ENCODE measurements around the gene RAB2B. TPM values are rescaled to one million over a fixed set of nuclear protein-coding genes. Genes with fewer than 3 reads are reported as not detected.

The RAB2B gene
- 10 to 100 TPM; 33.7 to 42.8 (median 39.3) TPM for polyA plus RNA-seq (ENCODE audit: insufficient read length in 4 of 4)

GRCh38 chr14:21476925-21477681 is at the start of gene RAB2B, which contains the start of gene TOX4:
Gene RAB2B, minus strand, starts transcription at chr14:21476959. Its CDS starts 87 bp downstream, at chr14:21476872.
Gene TOX4, plus strand, starts transcription at chr14:21477195. Its CDS starts 84 bp downstream, at chr14:21477279.
- DNase-seq (ENCODE audit: low read depth in 4 of 4, low spot score in 3 of 4): peak; percentile 93 to 99 (median 98)

GRCh38 chr14:21525962-21526671 is 49.4 kb upstream of the RAB2B start, which contains the start of gene SALL2:
Gene SALL2, minus strand, starts transcription at chr14:21526346. Its CDS starts 219 bp downstream, at chr14:21526127.
- DNase-seq (ENCODE audit: low read depth in 4 of 4, low spot score in 3 of 4): peak; percentile 77 to 88 (median 82)

- DNase-seq (ENCODE audit: low read depth in 4 of 4, low spot score in 3 of 4): peak in 1 of 4 donors; percentile 26
These were observed 48.8 kb upstream of the RAB2B start for GRCh38 chr14:21525571-21525961.

- DNase-seq (ENCODE audit: low read depth in 4 of 4, low spot score in 3 of 4): no peak
These were observed 48.1 kb upstream of the RAB2B start for GRCh38 chr14:21524575-21525490.

- DNase-seq (ENCODE audit: low read depth in 4 of 4, low spot score in 3 of 4): no peak
These were observed 46.4 kb upstream of the RAB2B start for GRCh38 chr14:21523203-21523602.

GRCh38 chr14:21521501-21521900 is 44.7 kb upstream of the RAB2B start:
- DNase-seq (ENCODE audit: low read depth in 4 of 4, low spot score in 3 of 4): no peak

GRCh38 chr14:21520767-21521166 is 44.0 kb upstream of the RAB2B start:
- no peak for DNase-seq (ENCODE audit: low read depth in 4 of 4, low spot score in 3 of 4)

- no peak for DNase-seq (ENCODE audit: low read depth in 4 of 4, low spot score in 3 of 4)
These were observed 42.0 kb upstream of the RAB2B start for GRCh38 chr14:21518725-21519124.

- DNase-seq (ENCODE audit: low read depth in 4 of 4, low spot score in 3 of 4): no peak
These were observed 37.6 kb upstream of the RAB2B start for GRCh38 chr14:21514341-21514740.

GRCh38 chr14:21510735-21511657 is 34.2 kb upstream of the RAB2B start, which contains the start of gene METTL3:
Gene METTL3, minus strand, starts transcription at chr14:21511340. Its CDS starts 117 bp downstream, at chr14:21511223.
- DNase-seq (ENCODE audit: low read depth in 4 of 4, low spot score in 3 of 4): peak; percentile 91 to 99 (median 98)

GRCh38 chr14:21509432-21510143 is 32.8 kb upstream of the RAB2B start:
- DNase-seq (ENCODE audit: low read depth in 4 of 4, low spot score in 3 of 4): no peak

- no peak for DNase-seq (ENCODE audit: low read depth in 4 of 4, low spot score in 3 of 4)
These were observed 29.8 kb upstream of the RAB2B start for GRCh38 chr14:21506557-21506956.

GRCh38 chr14:21505012-21505553 is 28.3 kb upstream of the RAB2B start:
- no peak for DNase-seq (ENCODE audit: low read depth in 4 of 4, low spot score in 3 of 4)

- no peak for DNase-seq (ENCODE audit: low read depth in 4 of 4, low spot score in 3 of 4)
These were observed 26.6 kb upstream of the RAB2B start for GRCh38 chr14:21503376-21503775.

- no peak for DNase-seq (ENCODE audit: low read depth in 4 of 4, low spot score in 3 of 4)
These were observed 24.8 kb upstream of the RAB2B start for GRCh38 chr14:21501568-21501967.

GRCh38 chr14:21498540-21499526 is 22.1 kb upstream of the RAB2B start:
- DNase-seq (ENCODE audit: low read depth in 4 of 4, low spot score in 3 of 4): peak in 2 of 4 donors; percentile 33 to 36

- no peak for DNase-seq (ENCODE audit: low read depth in 4 of 4, low spot score in 3 of 4)
These were observed 19.7 kb upstream of the RAB2B start for GRCh38 chr14:21496453-21496852.

Measured in right renal pelvis (tissue), 4 donors.